Fibroblast of lung (primary cell): ENCODE results near the gene LRP10. TPM values are rescaled to one million over a fixed set of nuclear protein-coding genes. Genes with fewer than 3 reads are reported as not detected.

Source experiments
- DNase-seq, 2 donors: peaks; one replicate each; pipeline versions ENCODE4 v3.0.0 to v3.0.0-alpha.2; 2010; ENCODE audit warnings: low read depth in 2 of 2
- H2AFZ ChIP-seq: 2 replicates; pipeline ENCODE4 v1.5.1; 2012; ENCODE audit warnings: low read length, control low read depth, inconsistent platforms
- H3K27ac ChIP-seq: 2 replicates; pipeline ENCODE4 v1.5.1; 2011; ENCODE audit warnings: low read length, control low read depth; ENCODE audit not compliant: insufficient read depth
- H3K27me3 ChIP-seq: 2 replicates; pipeline ENCODE4 v1.5.1; 2011; ENCODE audit warnings: mild to moderate bottlenecking, low read length; ENCODE audit not compliant: control insufficient read depth, insufficient read depth
- H3K36me3 ChIP-seq: 2 replicates; pipeline ENCODE4 v1.5.1; 2011; ENCODE audit warnings: low read length; ENCODE audit not compliant: control insufficient read depth, insufficient read depth
- H3K4me1 ChIP-seq: 2 replicates; pipeline ENCODE4 v1.5.1; 2011; ENCODE audit warnings: low read length; ENCODE audit not compliant: control insufficient read depth, insufficient read depth; ENCODE audit errors: extremely low read depth
- H3K4me2 ChIP-seq: 2 replicates; pipeline ENCODE4 v1.5.1; 2011; ENCODE audit warnings: low read length, control low read depth; ENCODE audit not compliant: insufficient read depth; ENCODE audit errors: extremely low read depth
- H3K4me3 ChIP-seq, 4 experiments: fragments of 200-600 bp in 1 of 4; sonication (generic) in 1 of 4; replicated peaks in 1 of 4; 2 replicates each; pipeline ENCODE4 v1.5.1; 2011 to 2016; ENCODE audit warnings: low read length in 4 of 4, low read depth in 3 of 4, mild to moderate bottlenecking in 3 of 4, control low read depth in 2 of 4, inconsistent platforms in 1 of 4, mixed read lengths in 1 of 4; ENCODE audit not compliant: insufficient read depth in 1 of 4; ENCODE audit errors: control extremely low read depth in 1 of 4
- H3K79me2 ChIP-seq: 2 replicates; pipeline ENCODE4 v1.5.1; 2012; ENCODE audit warnings: mild to moderate bottlenecking, low read length, inconsistent platforms; ENCODE audit not compliant: control insufficient read depth, insufficient read depth
- H3K9ac ChIP-seq: 2 replicates; pipeline ENCODE4 v1.5.1; 2011; ENCODE audit warnings: mild to moderate bottlenecking, low read length, control low read depth; ENCODE audit not compliant: insufficient read depth
- H3K9me3 ChIP-seq: 2 replicates; pipeline ENCODE4 v1.5.1; 2012; ENCODE audit warnings: low read depth, low read length; ENCODE audit not compliant: control insufficient read depth, insufficient read depth
- H4K20me1 ChIP-seq: 2 replicates; pipeline ENCODE4 v1.5.1; 2011; ENCODE audit warnings: low read length; ENCODE audit not compliant: control insufficient read depth, insufficient read depth; ENCODE audit errors: extremely low read depth
- CTCF ChIP-seq, 2 donors: IDR thresholded peaks in 1 of 2; conservative IDR thresholded peaks in 1 of 2; 1 replicate in 1 of 2; 2 replicates in 1 of 2; pipeline ENCODE4 v1.5.1; 2011 to 2012; ENCODE audit warnings: low read length in 2 of 2, control low read depth in 1 of 2, inconsistent platforms in 1 of 2, low read depth in 1 of 2, mild to moderate bottlenecking in 1 of 2
- EZH2 ChIP-seq: IDR thresholded peaks from 2 replicates; pipeline ENCODE4 v1.5.1; 2012; ENCODE audit warnings: low read length, control low read depth, mild to moderate bottlenecking; ENCODE audit errors: missing control alignments
- polyA plus RNA-seq, 2 donors: library from polyadenylated mRNA; depleted of rRNA in 1 of 2; stranded (reverse) in 1 of 2; unstranded in 1 of 2; fragments of >200 nt; gene quantifications; 2 replicates each; pipeline ENCODE4 v1.2.1, GENCODE V29; 2011 to 2012; ENCODE audit warnings: missing spikeins in 1 of 2
- total RNA-seq: library from RNA; depleted of rRNA; stranded (reverse); fragments of >200 nt; gene quantifications from 2 replicates; pipeline ENCODE4 v1.2.1, GENCODE V29; 2014

Gene LRP10
- total and polyA plus RNA-seq, 2 donors (not counting 1 experiment from before 2014, with no cell fraction given) = 95.5 to 130 TPM

GRCh38 chr14:22861651-22862050 is 9.9 kb upstream of the LRP10 start:
- H3K27me3 ChIP-seq = no peaks in the 10 kb centered on the region
- TF ChIP-seq EZH2 = no peak
- TF ChIP-seq CTCF (conservative IDR thresholded peaks at IDR 0.05 in 1 of 2, IDR thresholded peaks at IDR 0.05 in 1 of 2; ENCODE audit: low read depth in 1 of 2, low read length in 2 of 2) = no peak

GRCh38 chr14:22864979-22865378 is 6.6 kb upstream of the LRP10 start:
- H3K36me3 ChIP-seq = no peaks in the 10 kb centered on the region
- H3K9ac ChIP-seq = no peak overlapping the region
- H4K20me1 ChIP-seq = no peaks in the 10 kb centered on the region
- no peaks in the 10 kb centered on the region for H3K4me1 ChIP-seq
- H3K27ac ChIP-seq = no peak overlapping the region
- TF ChIP-seq EZH2 (no peak), CTCF (conservative IDR thresholded peaks at IDR 0.05 in 1 of 2, IDR thresholded peaks at IDR 0.05 in 1 of 2; ENCODE audit: low read depth in 1 of 2, low read length in 2 of 2) (no peak)
- H2AFZ ChIP-seq = no peak overlapping the region
- no peaks in the 10 kb centered on the region for H3K79me2 ChIP-seq
- no peaks in the 10 kb centered on the region for H3K27me3 ChIP-seq
- no peaks in the 10 kb centered on the region for H3K9me3 ChIP-seq
- DNase-seq = no peak
- H3K4me3 ChIP-seq = no peak overlapping the region
- H3K4me2 ChIP-seq = no peak overlapping the region

More at GRCh38 chr14:22861651-22862050, 9.9 kb upstream of the LRP10 start:
- Histone ChIP-seq H3K4me3 (no peak overlapping the region), H4K20me1 (no peaks in the 10 kb centered on the region), H3K9me3 (no peaks in the 10 kb centered on the region), H3K4me1 (no peaks in the 10 kb centered on the region), H2AFZ (no peak overlapping the region), H3K36me3 (no peaks in the 10 kb centered on the region), H3K79me2 (no peaks in the 10 kb centered on the region), H3K27ac (no peak overlapping the region), H3K4me2 (no peak overlapping the region), H3K9ac (no peak overlapping the region)
- DNase-seq = no peak

GRCh38 chr14:22865424-22866405 is 5.8 kb upstream of the LRP10 start:
- no peak overlapping the region for H2AFZ ChIP-seq
- no peak for TF ChIP-seq EZH2
- TF ChIP-seq CTCF (conservative IDR thresholded peaks at IDR 0.05 in 1 of 2, IDR thresholded peaks at IDR 0.05 in 1 of 2; ENCODE audit: low read depth in 1 of 2, low read length in 2 of 2) = peak in 1 of 2 donors; percentile 36
- H3K27me3 ChIP-seq = no peaks in the 10 kb centered on the region
- DNase-seq = no peak
- H3K4me1 ChIP-seq = peaks cover 2% of the 10 kb centered on the region
- H3K27ac ChIP-seq = no peak overlapping the region
- H3K9me3 ChIP-seq = no peaks in the 10 kb centered on the region
- H3K79me2 ChIP-seq = no peaks in the 10 kb centered on the region
- no peak overlapping the region for H3K4me2 ChIP-seq
- H4K20me1 ChIP-seq = no peaks in the 10 kb centered on the region
- no peaks in the 10 kb centered on the region for H3K36me3 ChIP-seq
- no peak overlapping the region for H3K9ac ChIP-seq
- H3K4me3 ChIP-seq = no peak overlapping the region
